Lower leg skin (tissue), 3 donors: ENCODE measurements around the gene SLC26A9.

Experiments
- CTCF ChIP-seq, 3 donors: fragments of 450-650 bp; IDR thresholded peaks; one replicate each; pipeline ENCODE4 v1.5.1; 2016; ENCODE audit warnings: antibody characterized with exemption in 3 of 3, mild to moderate bottlenecking in 3 of 3, moderate library complexity in 2 of 3
- POLR2A ChIP-seq, 2 donors: fragments of 450-650 bp; IDR thresholded peaks; one replicate each; pipeline ENCODE4 v1.6.1; 2016 to 2017; ENCODE audit warnings: antibody characterized with exemption in 2 of 2, mild to moderate bottlenecking in 1 of 2, moderate library complexity in 1 of 2

DNA sequence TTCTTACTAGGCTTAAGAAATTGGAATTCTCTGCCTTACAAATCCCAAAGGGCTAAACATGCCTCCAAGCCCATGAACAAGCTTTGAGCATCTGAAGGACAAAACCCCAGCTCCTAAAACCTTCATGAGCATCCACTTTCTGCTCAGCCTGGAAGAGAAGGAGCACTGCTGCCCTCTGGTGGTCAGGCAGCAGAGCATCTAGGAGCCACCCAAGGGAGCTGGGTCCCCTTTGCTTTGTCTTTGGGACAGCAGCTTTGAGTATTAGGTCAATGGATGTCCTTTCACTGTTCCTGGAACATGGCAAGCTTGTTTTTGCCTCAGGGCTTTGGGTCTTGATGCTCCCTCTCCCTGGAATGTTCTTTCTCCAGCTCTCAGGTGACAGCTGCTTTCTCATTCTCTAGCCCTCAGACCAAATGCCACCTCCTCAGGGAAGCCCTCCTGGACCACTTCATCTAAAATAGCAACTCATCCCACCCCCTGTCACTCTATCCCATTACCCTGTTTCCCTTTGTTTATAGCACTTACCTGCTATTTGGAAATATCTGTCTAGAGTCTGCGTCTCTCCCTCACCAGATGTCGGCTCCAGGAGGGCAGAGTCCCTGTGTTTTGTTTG is 34.3 kb upstream of the SLC26A9 start:
- TF ChIP-seq CTCF (IDR thresholded peaks at IDR 0.05) (peak in 2 of 3 donors; percentile 81 to 87), POLR2A (IDR thresholded peaks at IDR 0.05) (no peak)
